Ovary (tissue), 9 donors: Measurements from ENCODE around the gene H6PD. TPM values are rescaled to one million over a fixed set of nuclear protein-coding genes. Genes with fewer than 3 reads are reported as not detected.
A peak's percentile ranks its signal among the peaks of the same experiment; 100 is the strongest.

Source experiments
- DNase-seq, 5 donors: peaks; one replicate each; pipeline ENCODE4 v3.0.0-alpha.2; 2019 to 2020
- H3K27ac ChIP-seq, 2 donors: fragments of 200-600 bp; one replicate each; pipeline versions ENCODE4 v1.5.1 to v1.8.0; 2019 to 2022
- H3K27me3 ChIP-seq: fragments of 200-600 bp; one replicate; pipeline ENCODE4 v1.8.0; 2022
- H3K36me3 ChIP-seq: fragments of 200-600 bp; sonication (generic); one replicate; pipeline ENCODE4 v1.5.1; 2019
- H3K4me1 ChIP-seq: one replicate; pipeline ENCODE4 v1.8.1; 2013; ENCODE audit warnings: mild to moderate bottlenecking, moderate library complexity; ENCODE audit not compliant: insufficient read depth
- H3K4me3 ChIP-seq: fragments of 200-600 bp; sonication (generic); one replicate; pipeline ENCODE4 v1.5.1; 2017
- H3K9me3 ChIP-seq, 2 donors: fragments of 200-600 bp in 1 of 2; sonication (generic) in 1 of 2; one replicate each; pipeline versions ENCODE4 v1.5.1 to v1.8.1; 2013 to 2019; ENCODE audit warnings: mild to moderate bottlenecking in 1 of 2, moderate library complexity in 1 of 2
- CTCF ChIP-seq, 3 donors: fragments of 450-650 bp in 2 of 3; fragments of 200-600 bp in 1 of 3; IDR thresholded peaks; one replicate each; pipeline versions ENCODE4 v1.5.1 to v1.8.0; 2016 to 2022; ENCODE audit warnings: antibody characterized with exemption in 3 of 3, mild to moderate bottlenecking in 1 of 3
- EP300 ChIP-seq: sonication (generic); formaldehyde crosslinking; IDR thresholded peaks from one replicate; pipeline ENCODE4 v1.6.1; 2017; ENCODE audit warnings: antibody characterized with exemption
- POLR2A ChIP-seq: fragments of 450-650 bp; IDR thresholded peaks from one replicate; pipeline ENCODE4 v1.6.1; 2017; ENCODE audit warnings: antibody characterized with exemption, mild to moderate bottlenecking, moderate library complexity
- WGBS, 3 donors: extraction: QIAGEN DNeasy Blood & Tissue Kit in 1 of 3; methylation state at CpG; one replicate each; pipeline versions ENCODE4 v1.1.5 to v1.1.7; 2013 to 2017; 5-methylcytosine and 5-hydroxymethylcytosine counted together
- intact Hi-C, 4 donors: fragments of 100-400 bp; cut with DNase I; formaldehyde crosslinking; loops; one replicate each; pipeline versions ENCODE4 v1.11.0 to v1.15.1; 2022 to 2023
- polyA plus RNA-seq, 2 donors: library from polyadenylated mRNA; stranded (reverse); fragments of 200-250 nt in 1 of 2; fragments of 350-450 nt in 1 of 2; fragmentation: Illumina TruSeq in 1 of 2; extraction: RNeasy Lipid Tissue Mini Kit (QIAGEN cat#74804) in 1 of 2; gene quantifications; one replicate each; pipeline ENCODE4 v1.2.3, GENCODE V29; 2013 to 2014
- total RNA-seq, 7 donors: library from RNA; depleted of rRNA in 2 of 7; stranded (reverse); fragments of >200 nt in 2 of 7; fragmentation: NEBNext Ultra II Directional in 3 of 7; extraction: Animal tissue kit (Norgen Biotek cat#: 25700) in 3 of 7; gene quantifications; one replicate each; pipeline versions ENCODE4 v1.1.0 to v1.2.4, GENCODE V29; 2016 to 2023
- donor health status: DM: no; HTN: no; CAD: no; lungs with moderate emphysema.
- donor health status: DM: no; HTN: no; CAD: no.
- donor health status: Bipolar disorder and iron deficiency.
- donor health status: DM: yes; HTN: yes; CAD: no.
- donor health status: DM: no; HTN: no; CAD: no.
- donor health status: DM: yes; HTN: yes; CAD: no.

H6PD gene
- total and polyA plus RNA-seq, 9 donors, result 47.0 to 148 (median 89.7) TPM

DNA sequence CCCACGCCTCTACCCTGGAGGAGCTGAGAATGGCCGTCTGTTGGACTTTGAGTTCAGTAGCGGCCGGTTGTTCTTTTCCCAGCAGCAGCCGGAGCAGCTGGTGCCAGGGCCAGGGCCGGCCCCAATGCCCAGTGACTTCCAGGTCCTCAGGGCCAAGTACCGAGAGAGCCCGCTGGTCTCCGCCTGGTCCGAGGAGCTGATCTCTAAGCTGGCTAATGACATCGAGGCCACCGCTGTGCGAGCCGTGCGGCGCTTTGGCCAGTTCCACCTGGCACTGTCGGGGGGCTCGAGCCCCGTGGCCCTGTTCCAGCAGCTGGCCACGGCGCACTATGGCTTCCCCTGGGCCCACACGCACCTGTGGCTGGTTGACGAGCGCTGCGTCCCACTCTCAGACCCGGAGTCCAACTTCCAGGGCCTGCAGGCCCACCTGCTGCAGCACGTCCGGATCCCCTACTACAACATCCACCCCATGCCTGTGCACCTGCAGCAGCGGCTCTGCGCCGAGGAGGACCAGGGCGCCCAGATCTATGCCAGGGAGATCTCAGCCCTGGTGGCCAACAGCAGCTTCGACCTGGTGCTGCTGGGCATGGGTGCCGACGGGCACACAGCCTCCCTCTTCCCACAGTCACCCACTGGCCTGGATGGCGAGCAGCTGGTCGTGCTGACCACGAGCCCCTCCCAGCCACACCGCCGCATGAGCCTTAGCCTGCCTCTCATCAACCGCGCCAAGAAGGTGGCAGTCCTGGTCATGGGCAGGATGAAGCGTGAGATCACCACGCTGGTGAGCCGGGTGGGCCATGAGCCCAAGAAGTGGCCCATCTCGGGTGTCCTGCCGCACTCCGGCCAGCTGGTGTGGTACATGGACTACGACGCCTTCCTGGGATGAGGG, 29.7 kb downstream of the H6PD start:
- no peaks in the 10 kb centered on the region for H3K9me3 ChIP-seq
- intact Hi-C loops, result loop anchor here in 1 of 4 donors (10.0 kb wide), 1 partner anchor 191 kb away; no protein-coding TSS in a partner anchor
- H3K4me3 ChIP-seq, result no peak overlapping the region
- H3K36me3 ChIP-seq, result no peaks in the 10 kb centered on the region
- peaks cover 11% of the 10 kb centered on the region for H3K4me1 ChIP-seq
- 89 to 94% (median 91%) methylated on average over 50 of the region's 50 CpGs for WGBS, 3 donors
- H3K27me3 ChIP-seq, result no peaks in the 10 kb centered on the region
- no peak overlapping the region for H3K27ac ChIP-seq
- DNase-seq, result no peak
- TF ChIP-seq EP300, result no peak
- TF ChIP-seq POLR2A, result no peak
- no peak for TF ChIP-seq CTCF (IDR thresholded peaks at IDR 0.05)

DNA sequence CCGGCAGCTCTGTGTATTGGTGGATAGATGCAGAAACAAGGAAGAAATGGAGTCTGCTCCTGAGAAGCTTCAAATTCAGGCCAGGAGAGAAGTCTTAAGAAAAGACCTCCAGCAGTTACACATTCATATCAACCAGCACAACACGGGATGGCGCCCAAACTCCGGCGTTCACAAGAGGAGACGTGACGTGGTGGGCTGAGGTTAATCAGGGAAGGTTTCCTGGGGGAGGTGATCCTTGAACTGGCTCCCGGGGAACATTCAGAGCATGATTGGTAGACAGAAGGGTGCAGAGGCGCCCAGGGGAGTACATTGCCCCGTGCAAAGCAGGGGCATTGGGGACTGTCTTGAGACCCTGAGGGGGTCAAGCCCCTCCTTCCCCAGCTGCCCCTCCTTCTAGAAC, 30.5 kb downstream of the H6PD start:
- WGBS, 3 donors, result 81 to 89% (median 86%) methylated on average over 10 of the region's 10 CpGs
- intact Hi-C loops, result loop anchor here in 3 of 4 donors (5.0 to 10.0 kb wide), 3 partner anchors 190 to 227 kb away; no protein-coding TSS in a partner anchor
- H3K27me3 ChIP-seq, result no peaks in the 10 kb centered on the region
- TF ChIP-seq EP300 (no peak), POLR2A (no peak)
- H3K36me3 ChIP-seq, result no peaks in the 10 kb centered on the region
- H3K27ac ChIP-seq, result no peak overlapping the region
- no peak overlapping the region for H3K4me3 ChIP-seq
- H3K9me3 ChIP-seq, result no peaks in the 10 kb centered on the region
- DNase-seq, result no peak
- H3K4me1 ChIP-seq, result peaks cover 9% of the 10 kb centered on the region

- Histone ChIP-seq H3K27me3 (no peaks in the 10 kb centered on the region), H3K9me3 (no peaks in the 10 kb centered on the region), H3K4me1 (peaks cover 3% of the 10 kb centered on the region), H3K4me3 (no peak overlapping the region), H3K36me3 (no peaks in the 10 kb centered on the region), H3K27ac (no peak overlapping the region)
- peak in 1 of 5 donors; percentile 44 for DNase-seq
- intact Hi-C loops, result loop anchor here (2.0 to 10.0 kb wide), 4 partner anchors 189 to 226 kb away; no protein-coding TSS in a partner anchor
- 85 to 87% (median 87%) methylated on average over 12 of the region's 12 CpGs for WGBS, 3 donors
- TF ChIP-seq CTCF (IDR thresholded peaks at IDR 0.05), result no peak
- TF ChIP-seq POLR2A, result no peak
- no peak for TF ChIP-seq EP300
Observed at GRCh38 chr1:9265968-9266367, 31.4 kb downstream of the H6PD start.

GRCh38 chr1:9267352-9267686, 32.7 kb downstream of the H6PD start:
- TF ChIP-seq POLR2A (no peak), CTCF (IDR thresholded peaks at IDR 0.05) (peak in 1 of 3 donors; percentile 14), EP300 (no peak)
- Histone ChIP-seq H3K36me3 (no peaks in the 10 kb centered on the region), H3K27me3 (no peaks in the 10 kb centered on the region), H3K9me3 (no peaks in the 10 kb centered on the region), H3K27ac (no peak overlapping the region), H3K4me1 (peaks cover 3% of the 10 kb centered on the region), H3K4me3 (no peak overlapping the region)
- WGBS, 3 donors, result 54 to 60% (median 55%) methylated on average over 7 of the region's 7 CpGs
- DNase-seq, result no peak
- intact Hi-C loops, result loop anchor here (1.0 to 10.0 kb wide), 5 partner anchors 187 to 225 kb away; no protein-coding TSS in a partner anchor
